Fibroblast of skin of left quadriceps (primary cell): Measurements from ENCODE around the gene LINC00632.
A peak's percentile ranks its signal among the peaks of the same experiment; 100 is the strongest.

Source experiments
- DNase-seq, 2 experiments: peaks; one replicate each; pipeline ENCODE4 v3.0.0-alpha.2; 2013; ENCODE audit warnings: low read depth in 2 of 2

The LINC00632 gene

GRCh38 chrX:140765043-140765784 lies 55.7 kb downstream of the LINC00632 start:
- DNase-seq = peak in 1 of 2 experiments; percentile 36

GRCh38 chrX:140766024-140766611 lies 56.6 kb downstream of the LINC00632 start:
- peak in 1 of 2 experiments; percentile 31 for DNase-seq

- no peak for DNase-seq
Measured at GRCh38 chrX:140767646-140768045, 58.1 kb downstream of the LINC00632 start.

DNA sequence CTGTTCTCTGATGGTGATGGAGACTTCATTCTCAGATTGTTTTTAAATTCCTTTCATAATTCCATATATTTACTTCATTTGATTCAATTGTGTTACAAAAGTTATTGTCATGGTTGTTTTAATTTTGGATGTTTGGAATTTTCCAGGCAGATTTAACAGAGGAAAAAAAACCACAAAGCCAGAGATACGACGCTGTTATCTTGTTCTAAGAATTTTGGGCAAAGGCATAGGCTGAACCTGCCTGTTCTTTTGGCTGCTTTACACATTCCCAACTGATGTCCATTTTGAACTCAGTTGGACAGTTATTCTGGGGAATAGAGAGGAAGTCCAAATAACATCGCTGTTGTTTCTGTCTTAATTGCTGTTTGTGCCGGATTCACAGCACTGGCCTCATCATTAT lies 65.7 kb downstream of the LINC00632 start:
- DNase-seq = no peak

GRCh38 chrX:140776320-140776719 lies 66.8 kb downstream of the LINC00632 start:
- no peak for DNase-seq

GRCh38 chrX:140794642-140795041 lies 85.1 kb downstream of the LINC00632 start:
- DNase-seq = no peak

DNA sequence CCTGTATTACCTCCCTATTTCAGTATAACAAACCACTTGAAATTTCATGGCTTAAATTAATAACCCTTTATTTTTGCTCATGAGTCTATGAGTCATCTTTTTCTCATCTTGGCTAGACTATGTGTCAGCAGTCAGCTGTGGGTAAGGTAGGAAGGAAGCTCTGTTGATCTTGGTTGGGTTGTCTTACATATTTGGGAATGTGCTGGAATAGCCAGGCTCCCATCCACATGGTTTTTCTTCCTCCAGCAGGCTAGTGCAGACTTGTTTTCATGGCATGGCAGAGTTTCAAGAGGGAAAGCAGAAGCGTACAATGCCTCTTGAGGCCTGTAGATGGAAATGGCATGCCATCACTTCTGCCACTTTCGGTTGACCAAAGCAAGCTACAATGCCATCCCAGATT lies 89.7 kb downstream of the LINC00632 start:
- no peak for DNase-seq

GRCh38 chrX:140804292-140804691 lies 94.7 kb downstream of the LINC00632 start:
- DNase-seq = no peak

- peak; percentile 3 to 5 for DNase-seq
Measured at GRCh38 chrX:140815868-140816267, 106.3 kb downstream of the LINC00632 start.

GRCh38 chrX:140817943-140818342 lies 108.4 kb downstream of the LINC00632 start:
- DNase-seq = peak in 1 of 2 experiments; percentile 5

- DNase-seq = no peak
Measured at GRCh38 chrX:140821280-140821679, 111.7 kb downstream of the LINC00632 start.

- DNase-seq = no peak
Measured at GRCh38 chrX:140822184-140822583, 112.6 kb downstream of the LINC00632 start.

GRCh38 chrX:140822861-140823260 lies 113.3 kb downstream of the LINC00632 start:
- no peak for DNase-seq

DNA sequence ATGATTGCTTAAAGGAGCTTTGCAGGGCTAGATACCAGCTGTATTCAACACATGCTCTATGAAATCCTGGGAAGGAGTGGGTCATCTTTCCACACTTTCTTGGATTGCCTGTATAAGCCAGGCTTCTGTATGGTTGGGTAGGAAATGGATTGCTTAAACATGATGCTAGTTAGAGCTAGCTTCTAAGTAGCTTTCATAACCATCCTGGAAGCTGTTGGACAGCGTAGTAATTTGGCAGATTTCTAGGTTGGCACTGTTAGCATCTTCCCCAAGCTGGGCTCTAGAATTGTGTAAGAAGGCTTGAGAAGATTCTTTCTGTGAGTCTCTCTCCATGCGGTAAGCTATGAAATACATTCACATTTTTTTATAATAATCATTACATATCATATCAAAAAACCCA lies 127.3 kb downstream of the LINC00632 start:
- no peak for DNase-seq
